ENCODE data around the gene OTULIN.

OTULIN gene

GRCh38 chr5:14696851-14697250 is 32.3 kb downstream of the OTULIN start:
- no peak for DNase-seq (ENCODE audit: low read depth, low spot score)

GRCh38 chr5:14698495-14698894 is 34.0 kb downstream of the OTULIN start:
- DNase-seq (ENCODE audit: low read depth, low spot score), result no peak

GRCh38 chr5:14699159-14699558 is 34.6 kb downstream of the OTULIN start:
- DNase-seq (ENCODE audit: low read depth, low spot score), result no peak

- DNase-seq (ENCODE audit: low read depth, low spot score), result no peak
Measured at GRCh38 chr5:14699807-14700400, 35.4 kb downstream of the OTULIN start.

- DNase-seq (ENCODE audit: low read depth, low spot score), result no peak
Measured at GRCh38 chr5:14700478-14701436, 36.2 kb downstream of the OTULIN start.

- no peak for DNase-seq (ENCODE audit: low read depth, low spot score)
Measured at GRCh38 chr5:14701556-14701955, 37.0 kb downstream of the OTULIN start.

- DNase-seq (ENCODE audit: low read depth, low spot score), result no peak
Measured at GRCh38 chr5:14702238-14702839, 37.8 kb downstream of the OTULIN start.

- DNase-seq (ENCODE audit: low read depth, low spot score), result no peak
Measured at GRCh38 chr5:14705556-14705955, 41.0 kb downstream of the OTULIN start.

- no peak for DNase-seq (ENCODE audit: low read depth, low spot score)
Measured at GRCh38 chr5:14706615-14707021, 42.1 kb downstream of the OTULIN start.

GRCh38 chr5:14707811-14708390 is 43.4 kb downstream of the OTULIN start:
- DNase-seq (ENCODE audit: low read depth, low spot score), result no peak

GRCh38 chr5:14708551-14708950 is 44.0 kb downstream of the OTULIN start:
- no peak for DNase-seq (ENCODE audit: low read depth, low spot score)

- DNase-seq (ENCODE audit: low read depth, low spot score), result peak; percentile 21
Measured at GRCh38 chr5:14710313-14710994, 45.9 kb downstream of the OTULIN start.

GRCh38 chr5:14712131-14712530 is 47.6 kb downstream of the OTULIN start:
- no peak for DNase-seq (ENCODE audit: low read depth, low spot score)

GRCh38 chr5:14712666-14713065 is 48.1 kb downstream of the OTULIN start:
- DNase-seq (ENCODE audit: low read depth, low spot score), result no peak

GRCh38 chr5:14713476-14714390 is 49.2 kb downstream of the OTULIN start:
- no peak for DNase-seq (ENCODE audit: low read depth, low spot score)

- DNase-seq (ENCODE audit: low read depth, low spot score), result no peak
Measured at GRCh38 chr5:14714706-14715105, 50.2 kb downstream of the OTULIN start.

GRCh38 chr5:14715481-14715880 is 51.0 kb downstream of the OTULIN start:
- DNase-seq (ENCODE audit: low read depth, low spot score), result no peak

- no peak for DNase-seq (ENCODE audit: low read depth, low spot score)
Measured at GRCh38 chr5:14716755-14717752, 52.5 kb downstream of the OTULIN start.

GRCh38 chr5:14718778-14719177 is 54.3 kb downstream of the OTULIN start:
- no peak for DNase-seq (ENCODE audit: low read depth, low spot score)

All from ELF-1 (cell line).